DLD1 (cell line): ENCODE measurements around the gene XYLT1.

Experiments
- in situ Hi-C: cut with HindIII; loops from 2 replicates; pipeline ENCODE4 v1.10.0; 2017; ENCODE audit warnings: low sequenced_read_pairs

XYLT1 gene

DNA sequence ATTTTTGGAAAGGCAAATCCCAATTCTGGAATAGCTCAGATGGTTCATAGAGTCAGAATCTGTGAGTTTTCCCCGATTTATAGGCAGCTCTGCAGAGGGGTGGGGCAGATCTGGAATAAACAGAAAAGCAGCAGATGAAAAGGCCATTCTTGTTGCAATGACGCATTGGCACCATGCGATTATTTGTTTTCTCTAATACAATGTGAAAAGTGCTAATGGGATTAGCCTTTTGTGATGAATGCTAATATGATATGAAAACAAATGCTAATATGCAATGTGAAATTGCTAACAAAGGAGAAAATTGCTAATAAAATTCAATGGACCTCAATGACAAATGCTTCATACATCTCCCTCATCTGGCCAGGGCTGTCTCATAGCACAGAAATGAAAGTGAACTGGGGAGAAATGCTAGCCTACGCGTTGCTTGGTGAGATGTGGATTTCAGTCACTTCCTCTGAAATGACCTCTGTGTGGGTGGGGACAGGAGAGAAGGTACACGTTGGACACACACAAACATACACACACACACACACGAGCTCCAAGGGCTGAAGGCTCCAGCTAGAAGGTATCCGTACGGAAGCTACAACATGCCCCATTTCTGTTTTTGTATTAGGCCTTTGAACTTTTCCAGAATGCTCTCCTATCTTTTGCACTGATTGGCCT, 394.5 kb downstream of the XYLT1 start:
- in situ Hi-C loops: no loop called here

- in situ Hi-C loops: no loop called here
These were observed 398.7 kb downstream of the XYLT1 start for GRCh38 chr16:17072104-17072503.

- in situ Hi-C loops: no loop called here
These were observed 399.7 kb downstream of the XYLT1 start for GRCh38 chr16:17070882-17071592.

DNA sequence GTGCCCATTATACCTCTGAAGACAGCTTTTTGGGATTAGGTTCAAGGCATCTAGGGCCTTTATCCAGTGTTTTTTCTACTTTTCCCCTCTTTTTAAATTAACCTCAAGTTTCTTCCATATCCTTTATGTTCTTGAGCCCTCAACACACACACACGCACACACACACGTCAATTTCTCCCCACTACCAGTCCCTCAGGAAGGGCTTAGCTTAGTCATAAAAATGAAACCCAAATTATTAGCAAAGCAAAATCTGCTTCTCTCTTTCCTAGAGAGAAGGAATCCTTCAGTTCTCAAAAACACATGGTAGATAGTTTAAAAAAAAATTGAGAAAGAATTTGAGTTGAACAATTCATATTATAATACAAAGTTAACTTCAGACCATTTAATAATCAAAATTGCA, 401.1 kb downstream of the XYLT1 start:
- in situ Hi-C loops: no loop called here

GRCh38 chr16:17068524-17068923, 402.2 kb downstream of the XYLT1 start:
- in situ Hi-C loops: no loop called here

- in situ Hi-C loops: no loop called here
These were observed 402.9 kb downstream of the XYLT1 start for GRCh38 chr16:17067882-17068281.

GRCh38 chr16:17063201-17064139, 407.3 kb downstream of the XYLT1 start:
- in situ Hi-C loops: no loop called here

DNA sequence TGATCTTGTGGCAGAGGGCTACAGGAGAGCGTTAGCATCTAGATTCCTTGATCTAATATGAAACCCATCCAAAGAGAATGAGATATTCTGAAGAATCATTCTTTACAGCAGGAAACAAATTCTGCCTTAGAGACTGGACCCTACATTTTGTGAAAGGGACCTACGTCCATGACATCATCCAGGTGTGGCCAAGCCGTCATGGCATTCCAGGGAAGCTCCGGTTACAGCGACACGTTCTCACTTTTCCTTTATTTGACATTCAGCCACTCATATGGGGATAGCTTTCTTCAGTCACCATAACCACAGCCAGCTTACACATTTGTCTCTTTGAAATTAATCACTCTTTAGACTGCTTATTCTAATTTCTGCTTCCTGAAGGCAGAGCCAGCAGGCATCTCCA, 408.1 kb downstream of the XYLT1 start:
- in situ Hi-C loops: no loop called here

DNA sequence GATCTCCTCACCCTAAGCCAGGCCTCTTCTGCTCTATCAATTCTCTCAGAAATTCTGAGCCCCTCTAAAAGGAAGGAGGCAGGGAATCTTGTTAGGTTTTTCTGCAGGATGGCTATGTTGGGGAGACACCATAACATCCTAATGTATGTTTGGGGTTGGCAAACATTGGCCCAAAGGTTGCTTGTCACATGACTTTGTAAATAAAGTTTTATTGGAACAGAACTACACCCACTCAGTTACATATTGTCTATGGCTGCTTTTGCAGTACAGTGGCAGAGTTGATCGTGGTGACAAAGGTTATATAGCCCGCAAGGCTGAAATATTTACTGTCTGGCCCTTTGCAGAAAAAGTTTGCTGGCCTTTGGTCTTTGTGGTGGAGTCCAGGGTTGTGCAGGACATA, 409.4 kb downstream of the XYLT1 start:
- in situ Hi-C loops: no loop called here

DNA sequence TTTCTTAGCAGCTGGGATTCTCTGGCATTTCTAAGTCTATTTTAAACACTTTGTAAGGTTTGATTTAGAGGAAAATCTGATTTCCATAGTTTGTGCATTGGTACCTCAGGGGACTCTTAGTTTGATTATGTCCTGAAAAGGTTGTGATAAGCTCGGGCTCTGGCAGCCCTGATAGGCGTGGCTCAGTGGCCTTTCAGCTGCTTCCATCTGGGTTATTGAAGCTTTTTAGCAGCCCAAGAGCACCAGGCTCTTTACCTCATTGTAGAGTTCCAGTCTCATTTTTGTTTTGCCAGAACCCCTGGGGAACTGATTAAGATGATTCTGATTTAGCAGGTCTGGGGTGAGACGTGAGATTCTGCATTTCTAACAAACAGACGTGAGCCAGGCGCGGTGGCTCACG, 412.3 kb downstream of the XYLT1 start:
- in situ Hi-C loops: no loop called here

DNA sequence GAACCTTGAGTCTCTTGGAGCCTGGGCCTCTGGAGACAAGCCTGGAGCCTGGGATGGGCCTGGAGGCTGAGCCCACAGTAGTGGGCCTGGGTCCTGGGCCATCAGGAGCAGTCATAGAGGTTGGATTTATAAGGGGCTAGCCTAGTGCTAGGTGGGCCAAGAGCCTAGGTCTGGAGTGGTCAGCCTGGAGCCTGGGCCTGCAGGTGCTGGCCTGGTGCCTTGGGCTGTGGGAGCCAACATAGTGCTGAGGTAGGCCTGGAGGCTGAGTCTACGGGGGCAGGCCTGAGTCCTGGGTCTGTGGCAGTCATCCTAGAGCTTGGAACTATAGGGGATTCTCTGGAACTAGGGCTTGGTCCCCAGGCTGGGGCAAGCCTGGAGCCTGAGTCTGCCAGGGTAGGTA, 414.1 kb downstream of the XYLT1 start:
- in situ Hi-C loops: no loop called here

GRCh38 chr16:17053536-17054160, 417.1 kb downstream of the XYLT1 start:
- in situ Hi-C loops: no loop called here
